GM19099 (cell line): ENCODE measurements around the gene CDK5.

Experiments
- POLR2A ChIP-seq: IDR thresholded peaks from 3 replicates; pipeline ENCODE4 v1.6.1; 2011; ENCODE audit warnings: low read depth; ENCODE audit not compliant: insufficient read length; ENCODE audit errors: extremely low read depth

CDK5 gene

DNA sequence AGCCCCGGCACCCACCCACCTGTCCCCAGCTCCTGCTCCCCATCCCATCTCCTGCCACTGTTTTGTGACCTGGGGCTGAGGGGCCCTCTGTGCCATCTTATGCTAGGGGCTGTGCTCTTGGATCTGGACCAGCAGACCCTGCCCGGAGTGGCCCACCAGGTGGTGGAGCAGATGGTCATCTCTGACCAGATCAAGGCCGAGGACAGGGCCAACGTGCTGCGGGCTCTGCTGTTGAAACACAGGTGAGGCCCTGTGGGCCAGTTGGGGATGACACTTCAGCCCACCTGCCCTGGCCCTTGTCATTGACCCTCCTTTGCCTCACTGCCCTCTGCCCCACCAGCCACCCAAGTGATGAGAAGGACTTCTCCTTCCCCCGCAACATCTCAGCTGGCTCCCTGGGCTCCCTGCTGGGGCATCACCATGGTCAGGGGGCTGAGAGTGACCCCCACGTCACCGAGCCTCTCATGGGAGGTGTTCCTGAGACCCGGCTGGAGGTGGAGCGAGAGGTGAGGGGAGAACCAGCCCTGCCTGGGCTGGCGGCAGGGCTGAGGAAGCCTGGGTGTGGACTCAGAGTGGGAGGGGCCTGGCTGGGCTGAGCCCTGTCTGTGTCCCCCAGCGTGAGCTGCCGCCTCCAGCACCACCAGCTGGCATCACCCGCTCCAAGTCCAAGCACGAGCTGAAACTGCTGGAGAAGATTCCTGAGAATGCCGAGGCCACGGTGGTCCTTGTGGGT is 12.3 kb upstream of the CDK5 start:
- no peak for TF ChIP-seq POLR2A

DNA sequence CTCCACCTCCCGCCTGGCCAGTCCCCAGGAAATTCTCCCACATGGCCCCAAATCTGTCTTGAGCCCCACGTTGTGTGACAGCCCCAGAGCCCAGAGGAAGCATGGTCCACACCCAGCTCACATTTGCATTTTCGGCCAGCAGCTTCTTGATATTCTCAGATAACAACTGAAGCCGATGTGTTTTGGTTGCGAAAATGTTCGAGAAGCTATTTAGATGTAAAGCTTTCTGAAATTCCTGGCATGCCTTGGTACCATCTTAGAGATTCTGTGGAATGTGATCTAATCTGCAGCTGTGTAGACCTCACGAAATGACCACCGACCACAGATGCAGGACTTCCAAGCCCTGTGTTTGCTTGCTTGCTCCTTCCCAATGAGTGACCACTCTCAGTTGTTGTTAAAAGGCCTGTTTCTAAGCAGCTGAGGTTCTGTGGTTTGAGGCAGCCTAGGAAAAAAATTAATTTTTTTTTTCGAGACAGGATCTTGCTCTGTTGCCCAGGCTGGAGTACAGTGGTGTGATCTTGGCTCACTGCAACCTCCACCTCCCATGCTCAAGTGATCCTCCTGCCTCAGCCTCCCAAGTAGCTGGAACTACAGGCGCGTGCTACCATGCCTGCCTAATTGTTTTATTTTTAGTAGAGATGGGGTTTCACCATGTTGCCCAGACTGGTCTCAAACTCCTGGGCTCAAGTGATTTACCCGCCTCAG is 10.5 kb upstream of the CDK5 start:
- no peak for TF ChIP-seq POLR2A

DNA sequence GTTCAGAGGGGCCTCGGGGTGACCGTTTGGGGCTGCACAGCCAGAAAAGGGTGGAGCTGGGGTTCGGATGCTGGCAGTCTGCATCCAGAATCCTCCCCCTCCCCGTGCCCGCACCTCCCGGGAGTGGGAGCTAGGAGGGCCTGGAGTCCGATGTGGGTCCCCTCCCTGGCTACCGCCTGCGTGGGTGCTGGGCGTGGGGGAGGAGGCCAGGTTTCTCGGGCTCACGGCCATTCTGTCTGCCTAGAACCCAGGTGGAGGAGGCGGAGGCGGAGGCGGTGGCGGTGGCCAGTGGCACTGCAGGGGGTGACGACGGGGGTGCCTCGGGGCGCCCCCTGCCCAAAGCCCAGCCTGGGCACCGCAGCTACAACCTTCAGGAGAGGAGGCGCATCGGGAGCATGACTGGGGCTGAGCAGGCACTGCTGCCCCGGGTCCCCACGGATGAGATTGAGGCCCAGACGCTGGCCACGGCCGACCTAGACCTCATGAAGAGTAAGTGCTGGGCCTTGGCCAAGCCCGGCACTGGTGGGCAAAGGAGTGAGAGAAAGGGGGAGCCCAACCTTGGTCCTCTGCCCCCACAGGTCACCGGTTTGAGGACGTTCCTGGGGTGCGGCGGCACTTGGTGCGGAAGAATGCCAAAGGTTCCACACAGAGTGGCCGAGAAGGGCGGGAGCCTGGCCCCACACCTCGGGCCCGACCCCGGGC is 8.7 kb upstream of the CDK5 start:
- TF ChIP-seq POLR2A = no peak

DNA sequence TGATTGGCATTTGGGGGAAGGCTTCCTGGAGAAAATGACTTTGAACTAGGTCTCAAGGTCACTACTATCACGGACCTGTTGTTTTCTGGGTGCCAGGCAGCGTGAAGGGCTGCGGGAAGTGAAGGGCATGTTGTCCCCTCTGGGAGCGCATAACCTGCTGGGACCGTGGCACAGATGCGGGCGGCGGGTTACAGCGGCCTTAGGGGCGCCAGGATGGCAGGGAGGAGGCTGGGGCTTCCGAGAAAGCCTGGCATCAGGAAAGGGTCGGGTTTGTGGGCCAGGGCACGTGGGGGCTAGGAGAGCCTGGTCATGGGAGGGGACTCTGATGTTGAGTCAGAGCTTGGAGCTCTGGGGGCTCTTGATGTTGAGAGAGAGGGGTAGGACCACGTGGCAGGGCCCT is 7.8 kb upstream of the CDK5 start:
- no peak for TF ChIP-seq POLR2A

DNA sequence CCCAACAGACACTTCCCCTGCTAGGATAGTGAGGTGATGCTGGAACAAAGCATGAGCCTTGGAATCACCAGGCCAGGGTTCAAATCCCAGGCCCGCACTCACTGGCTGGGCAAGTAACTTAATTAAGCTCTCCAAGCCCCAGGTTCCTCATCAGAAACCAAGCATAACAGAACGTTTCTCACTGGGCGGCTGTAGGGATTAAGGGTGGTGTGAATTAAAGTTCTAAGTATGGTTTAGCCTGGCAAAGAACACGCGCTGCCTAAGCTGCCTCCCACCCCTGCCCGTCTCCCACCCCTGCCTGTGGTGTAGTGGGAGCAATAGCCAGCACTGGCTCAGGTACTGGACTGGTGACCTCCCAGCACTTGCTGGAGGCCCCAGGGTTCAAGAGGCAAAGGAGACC is 7.3 kb upstream of the CDK5 start:
- no peak for TF ChIP-seq POLR2A

DNA sequence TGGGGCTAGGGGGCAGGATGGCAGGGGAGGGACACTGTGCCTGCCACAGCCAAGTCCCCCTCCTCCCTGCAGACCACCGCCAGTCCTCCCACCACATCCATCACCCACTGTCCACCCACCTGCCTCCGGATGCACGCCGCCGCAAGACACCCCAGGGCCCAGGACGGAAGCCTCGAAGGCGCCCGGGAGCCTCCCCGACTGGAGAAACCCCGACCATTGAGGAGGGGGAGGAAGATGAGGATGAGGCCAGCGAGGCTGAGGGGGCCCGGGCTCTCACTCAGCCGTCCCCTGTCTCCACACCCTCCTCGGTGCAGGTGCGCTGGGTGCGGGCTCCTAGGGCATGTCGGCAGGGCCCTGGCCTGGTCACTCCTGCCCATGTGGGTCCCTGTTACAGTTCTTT is 6.8 kb upstream of the CDK5 start:
- TF ChIP-seq POLR2A = no peak

DNA sequence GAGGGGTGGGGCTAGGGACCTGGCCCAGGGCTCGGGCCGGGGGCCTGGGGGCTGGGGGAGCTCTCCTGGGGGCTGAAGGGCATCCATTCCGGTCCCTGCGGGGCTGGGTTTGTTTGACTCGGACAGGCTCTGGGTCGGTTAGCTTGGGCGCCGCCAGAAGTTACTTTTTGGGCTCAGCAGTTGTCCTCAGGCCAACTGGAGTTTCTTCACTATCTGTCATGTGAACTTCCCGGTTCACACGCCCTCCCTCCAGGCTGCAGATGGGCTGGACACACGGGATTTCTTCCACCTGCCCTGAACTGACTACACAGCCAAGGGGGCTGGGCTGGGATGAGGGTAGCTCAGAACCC is 5.5 kb upstream of the CDK5 start:
- TF ChIP-seq POLR2A = no peak

DNA sequence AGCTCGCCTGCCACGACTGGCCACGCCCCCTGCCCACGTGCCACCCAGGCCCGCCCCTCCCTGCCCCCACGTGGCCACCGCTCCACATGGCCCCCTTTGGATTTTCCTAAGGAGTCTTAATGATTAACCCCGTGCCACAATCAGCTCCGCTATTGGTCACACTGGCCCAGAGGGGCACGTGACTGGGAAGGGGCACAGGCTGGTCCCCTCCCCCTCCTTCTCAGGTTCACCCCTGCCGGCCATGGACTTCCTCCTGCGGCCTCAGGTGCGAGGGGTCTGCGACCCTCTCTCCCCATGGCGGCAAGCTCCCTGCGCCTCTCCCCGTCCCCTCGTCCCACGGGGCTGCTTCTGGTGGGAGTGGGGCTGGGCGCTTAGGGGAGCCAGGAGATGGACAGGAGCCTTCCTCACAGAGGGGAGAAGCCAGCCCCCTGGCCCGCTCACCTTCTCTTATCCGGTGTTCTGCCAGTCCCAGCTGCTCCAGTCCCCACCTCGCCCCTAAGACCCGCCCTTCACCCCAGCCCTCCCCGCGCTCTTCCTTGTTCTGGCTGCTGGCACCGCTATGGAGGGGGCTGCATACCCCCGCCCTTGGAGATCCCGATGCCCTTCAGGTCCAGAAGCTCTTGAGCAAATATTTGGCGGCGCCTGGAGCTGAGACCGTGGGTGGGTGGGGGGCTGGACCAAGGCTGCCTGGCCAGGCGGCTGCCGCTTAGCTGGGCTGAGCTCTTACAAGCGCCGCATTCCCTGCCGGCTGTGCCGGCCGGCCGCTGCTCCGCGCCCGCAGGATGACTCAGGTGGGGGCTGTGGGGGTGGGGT is 4.9 kb upstream of the CDK5 start:
- no peak for TF ChIP-seq POLR2A

DNA sequence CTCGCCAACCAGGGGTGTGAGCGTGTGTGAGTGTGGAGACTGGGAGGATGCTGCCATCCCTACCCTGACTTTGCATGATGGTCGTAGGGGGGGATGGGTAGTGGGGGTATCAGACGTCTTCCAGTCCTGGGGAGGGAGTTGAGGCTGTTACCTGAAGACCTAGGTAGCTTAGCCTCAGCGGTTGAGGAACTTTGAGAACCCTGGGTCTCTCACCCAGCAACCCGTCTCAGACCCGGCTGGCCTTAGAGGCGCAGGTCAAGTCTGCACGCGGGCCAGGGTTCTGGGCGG is 4.4 kb upstream of the CDK5 start:
- TF ChIP-seq POLR2A = no peak

DNA sequence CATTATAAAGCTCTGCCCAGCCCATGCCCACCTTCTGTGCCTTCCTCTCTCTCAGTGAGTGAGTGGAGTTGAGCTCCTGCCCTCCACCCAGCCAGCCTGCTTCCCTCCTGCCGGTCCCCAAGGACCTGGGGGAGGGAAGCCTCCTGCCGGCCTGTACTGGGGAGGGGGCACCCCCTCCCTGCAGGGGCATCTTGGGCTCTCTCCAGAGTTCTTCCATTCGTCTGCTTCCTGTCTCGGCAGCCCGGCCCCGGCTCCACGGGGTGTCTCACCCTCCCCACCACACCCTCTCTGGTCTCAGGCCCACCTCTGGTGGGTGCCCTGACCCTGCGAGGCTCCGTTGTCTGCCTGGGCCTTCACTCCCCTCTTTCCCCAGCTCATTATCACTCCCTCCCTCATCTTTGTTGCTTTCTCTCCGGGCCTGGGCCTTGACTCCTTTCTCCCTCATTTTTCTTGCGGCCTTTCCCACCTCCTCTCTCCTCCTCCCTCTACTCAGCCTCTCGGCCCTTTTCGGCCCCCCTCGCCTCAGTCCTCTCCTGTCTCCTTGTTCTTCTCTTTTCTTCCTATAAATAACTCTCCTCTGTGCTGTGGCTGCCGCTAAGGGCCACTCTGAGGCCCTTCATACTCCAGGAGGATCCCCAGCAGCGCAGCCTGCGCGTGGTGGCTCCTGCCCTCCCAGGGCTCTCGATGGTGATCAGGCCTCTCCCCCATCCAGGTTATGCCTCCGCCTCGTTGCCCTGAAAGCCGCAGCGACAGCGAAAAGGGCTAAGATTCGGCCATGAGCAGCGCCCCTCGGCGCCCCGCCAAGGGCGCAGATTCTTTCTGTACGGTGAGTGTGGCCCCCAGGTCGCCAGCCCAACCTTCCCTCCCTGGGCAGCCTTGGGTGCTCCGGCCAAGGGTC is 3.8 kb upstream of the CDK5 start:
- no peak for TF ChIP-seq POLR2A

DNA sequence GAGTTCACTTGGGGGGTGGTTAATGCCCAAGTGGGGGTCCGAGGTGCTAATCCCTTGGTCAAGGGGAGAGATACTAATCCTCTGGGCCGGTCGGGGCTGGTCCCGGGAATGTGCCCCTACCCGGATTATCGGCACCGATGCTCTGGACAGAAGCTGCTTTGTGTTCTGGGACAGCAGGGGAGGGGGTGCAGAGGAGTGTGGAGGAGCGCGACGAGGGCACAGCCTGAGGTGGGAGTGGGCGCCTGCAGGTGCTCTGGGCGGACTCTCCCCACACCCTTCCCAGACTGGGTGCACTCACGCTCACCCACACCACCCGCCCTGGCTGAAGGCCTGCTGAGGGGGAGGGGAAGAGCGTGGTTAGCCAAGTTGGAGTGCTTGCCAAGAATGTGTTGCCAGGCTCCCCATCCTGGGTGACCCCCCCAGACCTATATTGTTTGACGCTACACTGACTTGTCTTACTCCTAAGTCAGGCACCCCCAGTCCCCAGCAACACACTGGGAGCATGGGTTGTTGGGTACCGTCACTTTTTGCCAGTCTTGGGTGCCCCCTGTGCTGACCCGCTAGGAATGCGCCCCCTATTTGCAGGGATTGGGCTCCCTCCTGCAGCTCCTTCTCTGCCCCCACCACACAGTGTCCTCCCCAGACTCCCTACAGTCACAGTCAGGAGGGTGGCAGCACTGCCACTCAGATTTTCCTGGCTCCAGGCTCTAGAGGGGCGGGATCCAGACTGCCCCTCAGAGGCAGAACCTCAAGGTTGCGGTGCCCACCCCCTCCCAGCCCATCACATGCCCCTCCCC is 2.9 kb upstream of the CDK5 start:
- TF ChIP-seq POLR2A = no peak

DNA sequence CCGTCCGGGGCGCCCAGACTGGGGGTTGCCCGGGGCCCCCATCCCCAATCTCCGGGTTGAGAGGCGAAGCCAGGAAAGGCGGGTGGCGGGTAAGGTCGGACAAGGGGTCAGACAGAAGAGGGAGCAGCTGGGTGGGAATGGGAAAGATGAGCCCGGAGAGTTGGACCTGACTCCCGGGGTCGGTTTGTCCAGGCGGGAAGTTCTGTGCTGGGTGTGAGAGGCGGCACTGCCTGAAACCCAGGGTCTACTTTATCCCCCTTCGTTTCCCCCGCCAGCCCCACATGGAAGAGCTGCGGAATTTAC is 2.4 kb upstream of the CDK5 start:
- no peak for TF ChIP-seq POLR2A

DNA sequence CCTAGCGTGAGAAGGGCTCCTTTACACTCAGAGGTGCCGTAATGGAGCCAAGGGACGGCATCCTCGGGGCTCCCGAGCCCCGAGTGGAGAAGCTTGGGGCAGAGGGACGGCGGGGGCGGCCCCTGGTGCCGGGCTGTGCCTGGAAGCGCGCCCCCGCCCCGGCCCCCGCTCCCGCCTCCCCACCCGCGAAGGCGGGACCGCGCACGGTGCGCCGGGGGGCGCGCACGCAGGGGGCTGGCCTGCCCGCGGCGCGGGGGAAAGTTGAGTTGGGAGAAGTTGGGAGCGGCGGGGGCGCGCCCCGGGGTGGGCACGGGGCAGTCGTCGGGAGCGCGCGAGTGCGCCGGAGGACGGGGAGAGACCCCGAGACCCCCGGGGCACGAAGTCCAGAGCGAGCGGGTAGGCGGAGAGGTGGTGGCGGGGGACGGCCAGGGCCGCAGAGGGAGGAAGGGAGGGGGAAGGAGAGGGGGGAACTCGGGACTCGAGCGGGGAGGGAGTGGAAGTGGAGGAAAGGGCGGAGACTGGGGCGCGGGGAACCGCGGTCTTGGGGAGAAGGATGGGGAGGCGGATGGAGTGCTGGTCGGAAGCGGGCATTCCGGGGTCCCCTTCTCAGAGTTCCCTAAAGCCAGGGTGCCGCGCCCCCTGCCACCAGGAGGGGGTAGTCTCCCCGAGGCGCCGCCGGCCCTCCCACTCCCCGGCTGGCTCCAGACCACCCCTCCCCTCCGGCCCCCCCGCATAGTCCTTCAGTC is 1.8 kb upstream of the CDK5 start, which contains the start of gene SLC4A2:
SLC4A2 (plus strand) TSS at position 223 of the 746 bp plus-strand sequence. CDS start 2,399 bp downstream, outside the sequence.
- peak; percentile 63 for TF ChIP-seq POLR2A
